Measurements from ENCODE around the gene SLF1.

DNA sequence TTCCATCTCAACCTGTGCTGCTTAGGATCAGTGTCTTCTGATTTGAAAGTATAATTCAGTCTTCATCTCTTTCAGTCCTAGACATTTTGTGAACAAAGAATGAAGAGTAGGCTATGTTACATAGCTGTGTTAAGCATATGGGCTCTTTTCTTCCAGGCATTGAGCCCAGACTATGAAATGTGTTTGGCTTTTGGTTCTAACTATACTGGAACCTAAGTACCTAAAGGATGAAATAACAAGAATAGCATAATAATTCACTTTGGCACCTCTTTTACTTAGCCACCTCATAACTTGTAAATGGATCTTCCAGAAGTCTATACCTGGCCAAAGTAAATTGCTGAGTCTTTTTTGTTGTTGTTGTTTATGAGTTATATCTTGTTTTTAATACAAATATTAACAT, 71.4 kb downstream of the SLF1 start:
- no peak for TF ChIP-seq CTCF (IDR thresholded peaks at IDR 0.05; ENCODE audit: borderline replicate concordance, extremely low read depth, low read length, poor library complexity, severe bottlenecking)
- TF ChIP-seq EZH2 (IDR thresholded peaks at IDR 0.05; ENCODE audit: borderline replicate concordance, low read depth, low read length, severe bottlenecking): no peak

All from DND-41 (cell line).